AG09309 (cell line): ENCODE measurements around the gene SYNE3.

ENCODE experiments used
- DNase-seq: peaks from one replicate; pipeline ENCODE4 v3.0.0-alpha.2; 2010; ENCODE audit warnings: low read depth
- H3K4me3 ChIP-seq: 2 replicates; pipeline ENCODE4 v1.5.1; 2011; ENCODE audit warnings: mild to moderate bottlenecking, low read depth, low read length, moderate library complexity; ENCODE audit not compliant: control insufficient read depth
- TF ChIP-seq, protein P1 (sequence below): IDR thresholded peaks from 2 replicates; pipeline ENCODE4 v1.5.1; 2011; ENCODE audit warnings: mild to moderate bottlenecking, low read depth, low read length, inconsistent platforms; ENCODE audit not compliant: insufficient read depth, control insufficient read depth; ENCODE audit errors: missing control alignments

Gene SYNE3

GRCh38 chr14:95516554-95517181, at the start of gene SYNE3:
TSS of gene SYNE3 (minus strand) at chr14:95516650. CDS start at chr14:95475821, 40,829 bp downstream.
- TF ChIP-seq, protein P1, sequence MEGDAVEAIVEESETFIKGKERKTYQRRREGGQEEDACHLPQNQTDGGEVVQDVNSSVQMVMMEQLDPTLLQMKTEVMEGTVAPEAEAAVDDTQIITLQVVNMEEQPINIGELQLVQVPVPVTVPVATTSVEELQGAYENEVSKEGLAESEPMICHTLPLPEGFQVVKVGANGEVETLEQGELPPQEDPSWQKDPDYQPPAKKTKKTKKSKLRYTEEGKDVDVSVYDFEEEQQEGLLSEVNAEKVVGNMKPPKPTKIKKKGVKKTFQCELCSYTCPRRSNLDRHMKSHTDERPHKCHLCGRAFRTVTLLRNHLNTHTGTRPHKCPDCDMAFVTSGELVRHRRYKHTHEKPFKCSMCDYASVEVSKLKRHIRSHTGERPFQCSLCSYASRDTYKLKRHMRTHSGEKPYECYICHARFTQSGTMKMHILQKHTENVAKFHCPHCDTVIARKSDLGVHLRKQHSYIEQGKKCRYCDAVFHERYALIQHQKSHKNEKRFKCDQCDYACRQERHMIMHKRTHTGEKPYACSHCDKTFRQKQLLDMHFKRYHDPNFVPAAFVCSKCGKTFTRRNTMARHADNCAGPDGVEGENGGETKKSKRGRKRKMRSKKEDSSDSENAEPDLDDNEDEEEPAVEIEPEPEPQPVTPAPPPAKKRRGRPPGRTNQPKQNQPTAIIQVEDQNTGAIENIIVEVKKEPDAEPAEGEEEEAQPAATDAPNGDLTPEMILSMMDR: no peak
- DNase-seq: no peak
- peak within 1 kb of the TSS; percentile 38 for H3K4me3 ChIP-seq

GRCh38 chr14:95564060-95564459, 47.6 kb upstream of the SYNE3 start:
- TF ChIP-seq, protein P1: no peak
- no peak overlapping the region for H3K4me3 ChIP-seq
- no peak for DNase-seq

GRCh38 chr14:95562892-95563685, 46.6 kb upstream of the SYNE3 start:
- H3K4me3 ChIP-seq: no peak overlapping the region
- DNase-seq: no peak
- TF ChIP-seq, protein P1: no peak

DNA sequence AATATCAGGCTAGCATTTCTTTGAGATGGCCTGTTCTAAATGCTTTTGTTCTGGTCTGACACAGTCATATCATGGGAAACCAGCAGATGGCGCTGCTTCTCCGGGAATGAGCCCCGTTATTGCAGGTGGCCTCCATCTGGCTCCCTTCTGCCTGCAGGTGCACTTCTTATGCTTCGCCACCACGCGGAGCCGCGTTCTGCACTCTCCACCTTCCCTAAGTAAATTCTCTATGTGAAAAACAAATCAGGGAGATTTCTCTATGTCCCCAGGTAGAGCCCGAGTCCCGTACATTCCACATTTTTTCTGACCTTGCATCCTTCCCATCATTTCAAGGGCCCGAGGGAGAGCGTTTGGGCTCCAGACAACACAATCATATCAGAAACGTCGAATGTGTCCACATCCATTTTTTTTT, 44.6 kb upstream of the SYNE3 start:
- TF ChIP-seq, protein P1: peak; percentile 91
- H3K4me3 ChIP-seq: no peak overlapping the region
- peak; percentile 38 for DNase-seq

DNA sequence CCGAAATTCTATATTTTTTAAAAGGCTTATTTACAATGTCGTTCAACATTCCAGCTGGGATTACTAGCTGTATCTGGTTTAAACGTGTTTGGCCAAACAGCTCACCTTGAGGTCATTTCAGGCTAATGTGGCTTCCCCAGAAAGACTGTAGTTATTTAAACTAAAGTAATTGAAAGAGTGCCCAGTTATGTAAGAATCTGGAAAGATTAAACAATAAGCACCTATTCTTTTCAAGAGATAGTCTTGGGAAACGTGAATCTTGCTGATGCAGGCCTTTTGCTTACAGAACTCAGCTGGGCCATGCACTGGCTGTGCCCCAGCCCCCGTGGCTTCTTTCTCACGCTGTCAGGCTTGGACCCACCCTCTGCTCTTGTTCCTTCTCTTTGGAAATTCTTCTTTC, 42.8 kb upstream of the SYNE3 start:
- no peak overlapping the region for H3K4me3 ChIP-seq
- DNase-seq: no peak
- TF ChIP-seq, protein P1: no peak

DNA sequence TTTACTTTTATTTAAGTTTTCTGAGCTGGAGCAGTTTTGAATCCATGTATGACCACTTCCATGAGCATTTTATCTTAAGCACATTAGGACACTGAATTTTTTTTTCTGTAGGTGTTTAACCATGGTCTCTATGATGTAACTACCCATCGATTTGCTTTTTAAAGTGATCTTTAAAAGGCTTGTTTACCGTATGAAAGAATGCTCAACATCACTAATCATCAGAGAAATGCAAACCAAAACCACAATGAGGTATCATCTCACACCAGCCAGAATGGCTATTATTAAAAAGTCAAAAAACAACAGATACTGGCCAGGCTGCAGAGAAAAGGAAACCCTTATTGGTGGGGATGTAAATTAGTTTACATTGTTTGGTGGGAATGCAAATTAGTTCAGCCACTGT, 41.4 kb upstream of the SYNE3 start:
- no peak for DNase-seq
- no peak overlapping the region for H3K4me3 ChIP-seq
- TF ChIP-seq, protein P1: no peak
